Medulla oblongata (tissue), 1 donor: ENCODE measurements around the gene SHC2.
"Not testable (repeated sequence)": the region's sequence is repeated elsewhere in the genome, so short reads cannot be mapped to it uniquely, and the experiment has no call there.

ENCODE experiments used
- DNase-seq: peaks from one replicate; pipeline ENCODE4 v3.0.0-alpha.2; 2015; ENCODE audit errors: extremely low spot score

Gene SHC2

DNA sequence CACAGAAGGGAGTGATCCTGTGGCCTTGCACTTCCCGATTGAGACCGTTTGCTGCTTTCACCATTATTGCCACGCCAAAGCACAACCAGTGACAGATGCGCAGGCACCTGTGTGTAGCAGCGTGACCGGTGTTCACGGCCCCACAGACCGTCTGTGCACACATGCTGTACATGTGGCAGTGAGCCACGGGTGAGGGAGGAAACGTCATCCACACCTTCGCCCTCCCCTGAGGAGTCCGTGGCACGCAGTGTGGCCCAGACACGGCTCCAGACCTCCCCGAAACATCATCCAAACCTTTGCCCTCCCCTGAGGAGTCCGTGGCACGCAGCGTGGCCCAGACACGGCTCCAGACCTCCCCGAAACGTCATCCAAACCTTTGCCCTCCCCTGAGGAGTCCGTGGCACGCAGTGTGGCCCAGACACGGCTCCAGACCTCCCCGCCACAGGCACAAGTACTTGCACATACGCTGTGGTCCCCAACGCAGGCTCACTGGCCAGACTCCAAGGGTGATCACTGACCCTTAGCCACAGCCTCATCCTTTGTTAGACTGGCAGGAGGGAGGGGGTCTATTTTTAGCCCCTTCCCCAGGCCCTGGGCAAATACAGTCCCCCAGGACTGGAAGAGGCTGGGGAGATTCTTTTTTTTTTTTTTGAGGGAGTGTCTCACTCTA is 7.9 kb upstream of the SHC2 start:
- DNase-seq: no peak

DNA sequence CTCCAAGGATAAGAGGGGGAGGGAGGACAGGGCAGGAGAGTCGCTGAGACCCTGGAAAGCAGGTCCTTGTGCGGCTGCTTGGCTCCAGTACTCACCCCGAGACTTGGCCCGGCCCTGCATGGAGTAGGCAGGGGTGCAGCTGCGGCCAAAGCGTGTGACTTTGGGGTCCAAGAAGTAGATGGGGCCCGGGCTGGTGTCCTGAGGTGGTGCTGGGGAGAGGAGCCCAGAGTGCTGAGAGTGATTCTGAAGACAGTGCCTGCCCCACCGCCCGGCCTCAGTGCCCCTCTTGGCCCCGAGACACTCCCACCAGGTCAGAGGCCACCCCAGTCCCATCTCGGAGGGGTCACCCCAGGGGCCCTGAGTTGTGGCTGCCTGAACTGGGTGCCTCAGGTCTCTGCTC is 6.7 kb upstream of the SHC2 start:
- no peak for DNase-seq

DNA sequence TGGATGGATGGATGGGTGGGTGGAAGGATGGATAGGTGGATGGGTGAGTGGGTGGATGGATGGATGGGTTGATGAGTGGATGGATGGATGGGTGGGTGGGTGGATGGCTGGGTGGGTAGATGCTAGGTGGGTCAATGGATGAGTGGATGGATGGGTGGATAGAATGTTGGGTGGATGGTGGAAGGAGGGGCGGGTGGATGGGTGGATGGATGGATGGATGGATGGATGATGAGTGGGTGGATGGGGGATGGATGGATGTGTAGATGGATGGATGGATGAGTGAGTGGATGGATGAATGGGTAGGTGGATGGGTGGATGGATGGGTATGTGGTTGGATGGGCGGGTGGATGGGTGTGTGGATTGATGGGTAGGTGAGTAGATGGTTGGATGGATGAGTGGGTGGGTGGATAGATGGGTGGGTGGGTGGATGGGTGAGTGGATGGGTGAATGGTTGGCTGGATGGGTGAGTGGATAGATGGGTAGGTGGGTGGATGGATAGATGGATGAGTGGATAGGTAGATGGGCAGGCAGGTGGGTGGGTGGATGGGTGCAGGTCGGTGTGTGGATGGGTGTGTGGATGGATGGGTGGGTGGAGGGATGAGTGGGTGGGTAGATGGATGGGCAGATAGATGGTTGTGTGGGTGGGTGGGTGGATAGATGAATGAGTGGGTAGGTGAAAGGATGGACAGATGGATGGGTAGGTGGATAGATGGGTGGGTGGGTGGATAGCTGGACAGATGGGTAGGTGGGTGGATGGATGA is 4.4 kb upstream of the SHC2 start:
- no peak for DNase-seq

DNA sequence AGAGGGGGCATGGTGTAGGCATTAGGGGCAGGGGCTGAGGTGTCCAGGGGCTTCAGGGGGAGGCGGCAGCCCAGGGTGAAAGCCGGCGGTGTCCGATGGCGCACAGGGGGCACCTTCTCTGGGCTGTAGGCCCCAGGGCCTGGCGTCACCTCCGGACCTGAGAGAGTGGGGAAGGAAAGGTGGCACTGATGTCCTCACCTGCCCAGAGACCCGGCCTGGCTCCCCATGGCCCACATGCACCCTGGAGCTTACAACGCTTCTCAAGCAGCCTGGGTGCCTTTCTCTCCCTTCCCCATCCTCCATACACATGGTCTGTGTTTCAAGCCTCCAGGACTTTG is 3.3 kb upstream of the SHC2 start:
- DNase-seq: no peak

DNA sequence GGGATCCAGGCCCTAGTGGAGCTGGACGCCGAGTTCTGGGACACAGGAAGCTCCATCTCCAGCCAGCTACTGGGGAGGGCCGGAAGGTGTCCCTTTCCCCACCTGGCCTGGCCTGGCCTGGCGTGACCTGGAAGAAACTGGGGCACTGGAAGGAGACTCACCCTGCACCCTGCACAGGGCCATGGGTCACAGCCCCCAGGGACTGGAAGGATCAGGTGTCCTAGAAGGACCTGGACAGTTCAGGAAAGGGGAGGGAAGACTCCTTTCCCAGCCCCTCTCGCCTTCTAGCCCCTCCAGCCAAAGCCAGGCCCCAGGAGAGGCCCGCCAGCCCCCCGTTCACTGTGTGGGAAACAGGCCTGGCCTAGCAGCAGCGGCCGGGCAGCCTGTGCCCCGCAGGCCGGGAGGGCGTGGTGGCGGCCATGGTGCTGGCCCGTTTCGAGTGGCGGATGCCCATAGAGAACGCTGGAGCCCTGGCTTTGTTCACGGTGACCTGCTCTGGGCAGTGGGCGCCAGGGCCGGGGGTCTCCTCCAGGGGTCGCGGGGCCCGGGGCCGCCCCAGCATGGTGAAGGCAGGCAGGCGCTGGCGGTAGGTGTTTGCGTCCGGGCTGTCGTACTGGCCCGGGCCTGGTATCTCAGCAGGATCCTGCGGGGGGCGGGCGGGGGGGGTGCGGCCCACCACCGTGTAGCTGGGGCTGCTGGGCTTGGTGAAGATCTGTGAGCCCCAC is 2.8 kb upstream of the SHC2 start:
- no peak for DNase-seq

DNA sequence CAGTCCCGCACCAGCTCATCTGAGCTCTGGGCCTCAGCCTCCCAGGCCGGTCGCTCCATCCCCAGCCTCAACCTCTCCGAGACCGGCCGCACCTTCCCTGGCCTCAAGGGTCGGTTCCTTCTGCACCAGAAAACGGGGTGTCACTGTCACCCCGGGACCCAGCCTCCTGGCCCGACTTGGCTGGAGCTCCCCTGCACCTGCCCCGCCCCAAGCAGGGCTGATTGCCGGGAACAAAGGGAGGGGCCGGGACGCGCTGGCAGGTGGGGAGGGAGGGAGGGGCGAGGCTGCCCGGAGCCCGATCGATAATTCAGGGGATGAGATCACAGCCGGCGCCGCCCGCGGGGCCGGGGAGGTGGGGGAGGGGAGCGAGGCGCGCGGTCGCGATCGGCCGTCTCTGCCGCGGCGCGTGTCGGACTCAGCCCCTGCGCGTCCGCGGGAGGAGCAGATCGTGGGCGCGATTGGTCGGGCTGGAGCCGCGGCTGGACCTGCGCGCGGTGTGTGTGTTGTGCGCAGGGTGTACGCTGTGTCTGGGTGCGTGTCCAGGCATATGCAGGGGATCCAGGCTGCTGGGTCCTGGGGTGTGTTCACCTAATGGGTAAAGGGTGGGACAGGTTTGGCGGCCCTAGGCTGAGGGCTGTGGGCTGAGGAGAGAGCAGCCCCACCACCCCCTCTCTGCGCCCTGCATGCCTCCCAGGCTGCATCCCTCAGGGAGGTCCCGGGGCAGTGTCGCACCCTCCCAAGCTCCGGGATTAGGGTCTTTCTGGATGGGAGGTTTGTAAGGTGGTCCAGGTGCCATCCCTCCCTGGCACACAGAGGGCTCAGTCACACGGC is 1.1 kb upstream of the SHC2 start:
- DNase-seq: no peak

DNA sequence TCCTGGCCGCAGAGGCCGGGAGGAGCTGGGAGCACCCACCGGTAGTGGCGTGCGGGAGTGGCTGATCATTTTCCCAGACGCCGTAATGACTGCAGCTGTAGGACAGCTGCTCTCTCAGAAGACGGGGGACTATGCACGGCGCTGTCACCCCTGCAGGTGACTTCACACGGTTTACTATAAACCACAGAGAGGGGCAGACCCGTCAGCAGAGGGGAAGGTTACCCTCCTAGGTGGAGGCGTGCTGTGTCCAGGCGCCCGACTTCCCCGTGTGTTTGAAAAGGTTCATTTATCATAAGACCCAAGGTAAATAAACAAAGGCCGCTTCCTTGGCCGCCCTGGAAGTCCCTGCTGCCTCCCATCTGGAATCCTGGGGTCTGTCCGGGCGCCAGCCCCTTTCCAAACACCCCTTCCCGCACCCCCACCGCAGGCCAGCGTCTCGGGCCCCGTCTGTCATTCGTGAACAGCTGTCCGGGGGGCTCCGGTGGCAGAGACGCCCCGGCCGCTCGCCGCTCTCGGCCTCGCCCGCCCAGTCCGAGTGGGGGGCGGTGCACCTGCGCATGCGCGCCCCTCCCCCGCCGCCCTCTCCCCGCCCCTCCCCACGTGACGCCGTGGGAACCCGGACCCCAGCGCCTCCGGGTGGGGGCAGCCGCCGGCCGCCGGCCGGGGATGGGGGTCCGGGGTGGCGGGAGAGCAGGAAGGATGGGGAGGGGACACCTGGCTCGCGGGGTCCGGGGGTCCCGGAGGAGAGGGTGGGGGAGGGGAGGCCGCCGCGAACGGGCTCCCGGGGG is 915 bp downstream of the SHC2 start:
- peak; percentile 68 for DNase-seq

DNA sequence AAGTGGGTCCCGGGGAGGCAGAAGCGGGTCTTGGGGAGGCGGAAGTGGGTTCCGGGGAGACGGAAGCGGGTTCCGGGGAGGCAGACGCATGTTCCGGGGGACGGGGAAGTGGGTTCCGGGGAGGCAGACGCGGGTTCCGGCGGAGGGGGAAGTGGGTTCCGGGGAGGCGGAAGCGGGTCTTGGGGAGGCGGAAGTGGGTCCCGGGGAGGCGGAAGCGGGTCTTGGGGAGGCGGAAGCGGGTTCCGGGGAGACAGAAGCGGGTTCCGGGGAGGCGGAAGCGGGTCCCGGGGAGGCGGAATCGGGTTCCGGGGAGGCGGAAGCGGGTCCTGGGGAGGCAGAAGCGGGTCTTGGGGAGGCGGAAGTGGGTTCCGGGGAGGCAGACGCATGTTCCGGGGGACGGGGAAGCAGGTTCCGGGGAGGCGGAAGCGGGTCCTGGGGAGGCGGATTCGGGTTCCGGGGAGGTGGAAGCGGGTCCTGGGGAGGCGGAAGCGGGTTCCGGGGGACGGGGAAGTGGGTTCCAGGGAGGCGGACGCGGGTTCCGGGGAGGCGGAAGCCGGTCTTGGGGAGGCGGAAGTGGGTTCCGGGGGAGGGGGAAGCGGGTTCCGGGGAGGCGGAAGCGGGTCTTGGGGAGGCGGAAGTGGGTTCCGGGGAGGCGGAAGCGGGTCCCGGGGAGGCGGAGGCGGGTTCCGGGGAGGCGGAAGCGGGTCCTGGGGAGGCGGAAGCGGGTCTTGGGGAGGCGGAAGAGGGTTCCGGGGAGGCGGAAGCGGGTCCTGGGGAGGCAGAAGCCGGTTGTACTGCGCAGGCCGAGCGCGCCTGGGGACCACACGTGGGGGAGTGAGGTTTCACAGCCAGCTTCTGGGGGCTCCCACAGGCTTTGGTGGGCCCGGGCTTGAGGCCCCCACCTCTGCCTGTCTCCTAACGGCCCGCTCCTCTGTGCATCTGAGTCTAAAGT is 2.5 kb downstream of the SHC2 start:
- no peak for DNase-seq

DNA sequence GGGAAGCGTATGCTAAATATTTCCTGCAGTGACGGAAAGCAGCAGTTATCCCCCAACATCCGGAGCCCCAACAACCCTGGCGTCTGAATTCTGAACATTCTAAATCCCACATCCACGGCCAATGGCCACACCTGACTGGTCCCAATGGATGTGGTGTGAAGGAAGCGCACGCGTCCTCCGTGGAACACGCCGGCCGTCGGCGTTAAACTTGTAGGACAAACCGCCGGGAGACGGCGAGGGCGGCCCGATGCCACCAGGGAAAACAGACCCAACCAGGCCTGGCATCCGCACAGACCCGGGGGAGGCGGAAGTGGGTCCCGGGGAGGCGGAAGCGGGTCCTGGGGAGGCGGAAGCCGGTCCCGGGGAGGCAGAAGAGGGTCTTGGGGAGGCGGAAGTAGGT is 3.2 kb downstream of the SHC2 start:
- no peak for DNase-seq

DNA sequence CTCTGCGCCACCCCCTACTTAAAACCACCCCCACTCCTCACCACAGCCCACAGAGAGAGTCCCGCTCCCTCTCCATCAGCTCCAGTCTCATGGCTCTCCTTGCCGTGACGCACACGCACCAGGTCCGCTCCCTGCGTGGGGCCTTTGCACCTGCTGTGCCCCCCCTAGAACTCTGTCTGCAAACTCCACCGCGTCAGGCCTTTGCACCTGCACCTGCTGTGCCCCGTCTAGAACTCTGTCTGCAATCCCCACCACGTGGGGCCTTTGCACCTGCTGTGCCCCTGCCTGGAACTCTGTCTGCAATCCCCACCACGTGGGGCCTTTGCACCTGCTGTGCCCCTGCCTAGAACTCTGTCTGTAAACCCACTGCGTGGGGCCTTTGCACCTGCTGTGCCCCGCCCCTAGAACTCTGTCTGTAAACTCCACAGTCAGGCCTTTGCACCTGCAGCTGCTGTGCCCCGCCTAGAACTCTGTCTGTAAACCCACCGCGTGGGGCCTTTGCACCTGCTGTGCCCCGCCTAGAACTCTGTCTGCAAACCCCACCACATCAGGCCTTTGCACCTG is 4.2 kb downstream of the SHC2 start:
- DNase-seq: no peak

DNA sequence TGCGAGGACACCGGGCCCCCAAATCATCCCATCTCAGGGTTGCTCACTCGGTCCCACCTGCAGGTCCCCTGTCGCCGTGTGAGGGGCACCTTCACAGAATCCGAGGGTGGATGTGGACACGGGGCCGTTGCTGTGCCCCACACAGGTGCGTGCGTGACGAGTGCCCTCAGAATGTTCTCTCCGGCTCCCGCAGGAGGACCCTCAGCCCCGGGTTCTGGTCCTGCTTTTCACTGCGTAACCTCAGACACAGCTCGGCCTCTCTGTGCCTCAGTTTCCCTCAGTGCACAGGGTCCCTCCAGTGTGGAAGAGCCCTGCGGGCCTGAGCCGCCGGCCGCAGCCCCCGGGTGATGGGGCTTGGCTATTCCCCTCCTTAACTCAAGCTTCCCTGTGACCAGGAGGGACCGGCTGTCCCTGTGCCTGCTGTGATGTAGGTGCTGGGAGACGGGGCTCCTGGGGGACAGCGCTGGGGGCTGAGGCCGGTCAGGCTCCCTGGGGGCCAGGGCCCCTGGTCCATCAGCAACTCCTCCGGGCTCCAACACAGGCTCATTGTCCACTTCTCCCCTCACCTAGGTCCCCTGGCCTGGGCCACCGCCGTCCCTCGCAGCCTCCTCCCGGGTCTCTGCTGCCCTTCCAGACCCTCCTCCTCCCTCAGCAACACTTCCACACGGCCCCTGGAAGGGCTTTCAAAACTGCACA is 4.8 kb downstream of the SHC2 start:
- no peak for DNase-seq

DNA sequence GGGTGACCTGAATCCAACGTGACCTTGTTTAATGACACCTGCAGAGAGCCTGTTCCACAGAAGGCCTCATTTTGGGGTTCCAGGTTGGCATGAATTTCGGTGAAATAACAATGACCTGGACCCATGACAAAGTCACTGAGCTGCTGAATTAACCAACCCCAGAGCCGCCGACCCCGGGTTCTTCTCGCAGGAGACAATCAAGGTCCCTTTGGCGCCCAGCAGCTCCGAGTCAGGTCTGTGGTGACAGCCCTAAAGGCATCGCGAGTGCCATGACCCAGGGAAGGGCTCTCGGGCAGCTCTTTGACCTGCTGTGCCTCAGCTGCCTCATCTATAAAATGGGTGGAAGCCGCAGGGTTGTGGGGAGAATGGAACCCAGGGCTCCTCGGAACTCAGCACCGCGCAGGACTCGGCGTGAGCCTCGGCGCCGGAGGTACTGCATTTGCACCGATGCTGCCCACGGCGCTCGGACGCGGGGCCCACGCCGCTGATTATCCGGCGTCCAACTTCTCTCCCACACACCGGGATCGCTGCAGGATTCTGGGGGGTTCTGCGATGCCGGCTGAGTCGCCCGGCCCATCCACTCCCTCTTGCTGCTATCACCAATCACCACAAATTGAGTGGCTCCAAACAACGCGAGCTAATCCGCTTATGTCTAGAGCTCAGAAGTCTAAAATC is 5.7 kb downstream of the SHC2 start:
- no peak for DNase-seq

DNA sequence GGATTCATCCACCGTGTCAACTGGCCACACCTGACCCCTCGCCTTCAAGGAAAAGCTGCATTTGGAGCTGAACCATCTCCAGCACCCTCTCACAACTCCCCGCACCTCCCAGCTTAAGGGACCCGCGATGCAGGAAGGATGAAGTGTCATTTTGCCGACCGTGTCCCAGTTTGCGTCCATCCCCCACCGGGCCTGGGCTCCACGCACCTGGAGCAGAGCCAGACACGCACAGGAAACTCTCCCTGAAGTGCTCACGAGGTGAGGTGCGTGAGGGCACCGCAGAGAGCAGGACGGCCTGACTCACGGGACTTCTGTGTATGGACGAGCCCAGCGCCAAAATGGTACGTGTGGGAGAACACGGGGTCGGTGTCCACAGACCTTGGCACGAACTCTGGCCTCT is 7.2 kb downstream of the SHC2 start:
- DNase-seq: no peak

DNA sequence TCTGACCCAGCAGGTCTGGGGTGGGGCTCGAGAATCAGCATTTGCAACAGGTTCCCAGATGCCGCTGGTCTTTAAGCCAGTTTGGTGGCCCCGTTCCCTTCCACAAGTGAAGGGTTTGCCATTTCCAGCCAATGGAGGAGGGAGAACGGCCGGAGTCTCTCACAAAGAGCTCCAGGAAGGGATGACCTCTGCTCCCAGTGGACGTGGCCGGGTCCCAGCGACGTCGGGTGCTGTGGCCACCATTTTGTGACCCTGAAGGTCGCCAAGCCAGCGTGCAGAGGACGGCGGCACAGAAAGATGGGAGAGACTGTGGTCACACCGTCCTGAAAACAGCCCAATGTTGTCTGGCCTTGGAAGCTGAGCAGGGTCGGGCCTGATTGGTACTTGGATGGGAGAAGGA is 8.0 kb downstream of the SHC2 start:
- DNase-seq: no peak

DNA sequence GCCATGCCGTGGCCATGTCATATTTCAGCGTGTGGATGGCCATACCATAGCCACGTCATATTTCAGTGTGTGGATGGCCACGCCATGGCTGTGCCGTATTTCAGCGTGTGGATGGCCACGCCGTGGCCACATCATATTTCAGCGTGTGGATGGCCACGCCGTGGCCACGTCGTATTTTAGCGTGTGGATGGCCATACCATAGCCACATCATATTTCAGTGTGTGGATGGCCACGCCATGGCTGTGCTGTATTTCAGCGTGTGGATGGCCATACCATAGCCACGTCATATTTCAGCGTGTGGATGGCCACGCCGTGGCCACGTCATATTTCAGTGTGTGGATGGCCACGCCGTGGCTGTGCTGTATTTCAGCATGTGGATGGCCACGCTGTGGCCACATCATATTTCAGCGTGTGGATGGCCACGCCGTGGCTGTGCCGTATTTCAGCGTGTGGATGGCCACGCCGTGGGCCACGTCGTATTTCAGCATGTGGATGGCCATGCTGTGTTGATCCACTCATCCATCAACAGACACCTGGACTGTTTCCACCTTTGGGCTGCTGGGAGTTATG is 9.8 kb downstream of the SHC2 start:
- not testable (repeated sequence) for DNase-seq

DNA sequence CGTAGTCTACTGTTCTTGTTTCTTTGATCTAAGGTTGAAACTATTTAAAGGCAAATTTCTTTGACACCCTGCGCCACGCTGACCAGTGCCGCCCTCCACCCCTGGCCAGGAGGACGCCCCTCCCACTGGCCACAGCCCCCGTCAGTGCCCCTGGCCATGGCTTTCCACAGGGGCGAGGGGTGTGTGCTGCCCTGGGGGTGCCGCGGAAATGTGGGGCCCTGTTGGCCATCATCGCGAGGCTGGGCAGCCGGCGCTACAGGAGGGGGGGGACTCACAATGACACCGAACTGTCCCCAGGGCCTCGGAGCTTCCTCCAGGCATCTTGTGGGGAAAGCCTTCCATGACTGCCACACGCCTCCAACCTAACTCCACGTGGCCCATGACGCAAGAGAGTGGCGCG is 10.9 kb downstream of the SHC2 start:
- no peak for DNase-seq

DNA sequence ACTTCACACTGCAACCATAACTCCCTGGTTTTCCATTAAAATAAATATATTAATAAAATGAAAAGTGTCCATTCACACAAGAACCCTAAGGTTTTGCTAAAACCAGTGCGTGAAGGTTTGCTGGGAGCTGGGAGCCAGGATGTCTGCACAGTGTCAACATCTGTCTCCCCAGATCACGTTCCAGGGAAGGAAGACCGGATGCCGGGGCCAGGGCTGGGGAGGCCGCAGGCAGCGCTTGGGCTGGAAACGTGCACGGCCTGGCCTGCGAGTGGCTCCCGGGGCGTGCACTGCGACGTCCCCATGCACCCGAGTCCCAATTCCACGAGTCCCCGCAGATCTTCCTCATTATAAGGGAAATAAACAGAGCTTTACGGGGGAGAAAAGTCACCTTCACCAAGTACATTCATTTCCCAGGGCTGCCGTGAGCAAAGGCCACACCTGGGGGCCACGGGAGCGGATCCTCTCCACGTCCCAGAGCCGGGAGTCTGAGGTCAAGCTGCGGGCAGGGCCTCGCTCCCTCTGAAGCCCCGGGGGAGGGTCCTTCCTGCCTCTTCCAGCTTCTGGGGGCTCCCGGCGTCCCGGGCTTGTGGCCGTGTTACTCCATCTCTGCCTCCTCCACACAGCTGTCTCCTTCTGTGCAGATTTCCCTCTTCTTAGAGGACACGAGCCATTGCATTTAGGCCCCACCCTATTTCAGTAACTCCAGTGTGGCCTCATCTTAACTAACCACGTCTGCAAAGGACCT is 12.8 kb downstream of the SHC2 start:
- DNase-seq: no peak

DNA sequence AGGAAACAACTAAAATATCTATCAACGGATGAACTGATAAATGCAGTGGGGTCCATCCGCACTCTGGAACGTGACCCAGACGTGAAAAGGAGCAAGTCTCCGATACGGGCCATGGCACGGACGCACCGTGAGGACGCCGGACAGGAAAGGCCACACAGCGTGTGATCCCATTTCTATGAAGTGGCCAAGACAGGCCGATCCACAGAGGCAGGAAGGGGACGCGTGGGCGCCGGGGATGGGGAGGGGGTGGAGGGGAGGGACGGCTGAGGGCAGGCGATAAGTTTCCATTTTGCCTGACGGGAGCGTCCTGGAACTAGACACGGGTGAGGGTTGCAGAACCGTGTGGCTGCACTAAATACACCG is 13.8 kb downstream of the SHC2 start:
- no peak for DNase-seq
